HL-60 (cell line): ENCODE data around the gene DPYSL5.
"Not testable (repeated sequence)": the region's sequence is repeated elsewhere in the genome, so short reads cannot be mapped to it uniquely, and the experiment has no call there.

Source experiments
- DNase-seq, 2 experiments: peaks; one replicate each; pipeline ENCODE4 v3.0.0-alpha.2; 2010 to 2020; ENCODE audit warnings: low read depth in 1 of 2, low spot score in 1 of 2
- H3K27ac ChIP-seq: fragments of 250-450 bp; sonication (Bioruptor Pico); replicated peaks from 2 replicates; pipeline ENCODE4 v1.5.1; 2020; ENCODE audit warnings: mild to moderate bottlenecking, moderate library complexity
- H3K27me3 ChIP-seq: fragments of 250-450 bp; sonication (Bioruptor Pico); 2 replicates; pipeline ENCODE4 v1.5.1; 2021; ENCODE audit warnings: mild to moderate bottlenecking, moderate library complexity; ENCODE audit not compliant: insufficient read depth, poor library complexity, severe bottlenecking
- H3K4me3 ChIP-seq: replicated peaks from 2 replicates; pipeline ENCODE4 v1.5.1; 2011; ENCODE audit warnings: mild to moderate bottlenecking, control low read depth, low read length; ENCODE audit not compliant: insufficient read depth
- GABPA ChIP-seq: IDR thresholded peaks from 2 replicates; pipeline ENCODE4 v1.6.1; 2012; ENCODE audit warnings: low read depth
- POLR2AphosphoS5 ChIP-seq: IDR thresholded peaks from 2 replicates; pipeline ENCODE4 v1.6.1; 2012; ENCODE audit warnings: low read depth
- REST ChIP-seq: IDR thresholded peaks from 2 replicates; pipeline ENCODE4 v1.6.1; 2012; ENCODE audit warnings: low read depth; ENCODE audit not compliant: insufficient replicate concordance
- SPI1 ChIP-seq: IDR thresholded peaks from 2 replicates; pipeline ENCODE4 v1.6.1; 2012; ENCODE audit warnings: low read depth, mild to moderate bottlenecking, borderline replicate concordance
- TF ChIP-seq, protein P1 (sequence below): IDR thresholded peaks from one replicate; pipeline ENCODE4 v1.5.1; 2011; ENCODE audit warnings: low read length, control low read depth, inconsistent platforms; ENCODE audit not compliant: insufficient read depth

Gene DPYSL5

DNA sequence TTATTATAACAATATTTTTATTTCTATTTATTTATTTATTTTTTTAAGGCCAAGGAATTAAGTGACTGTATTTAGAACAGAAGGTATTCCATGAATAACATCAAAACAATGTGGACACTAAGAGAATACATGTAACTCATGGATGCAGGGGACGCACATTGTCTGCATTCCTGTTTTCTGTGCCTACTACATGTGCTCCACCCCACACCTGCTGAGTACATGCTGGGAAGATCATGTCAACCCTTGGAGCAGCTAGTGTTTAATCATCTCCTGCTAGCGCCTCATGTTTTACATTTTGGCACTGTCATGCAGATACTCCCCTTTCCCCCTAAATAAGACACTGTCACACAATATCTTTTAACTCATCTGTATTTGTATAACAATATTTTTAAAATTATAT is 29.3 kb downstream of the DPYSL5 start:
- H3K27ac ChIP-seq, result no peak overlapping the region
- no peaks in the 10 kb centered on the region for H3K27me3 ChIP-seq
- H3K4me3 ChIP-seq, result no peak overlapping the region
- TF ChIP-seq POLR2AphosphoS5 (no peak), GABPA (no peak), SPI1 (no peak), REST (no peak)
- TF ChIP-seq, protein P1, sequence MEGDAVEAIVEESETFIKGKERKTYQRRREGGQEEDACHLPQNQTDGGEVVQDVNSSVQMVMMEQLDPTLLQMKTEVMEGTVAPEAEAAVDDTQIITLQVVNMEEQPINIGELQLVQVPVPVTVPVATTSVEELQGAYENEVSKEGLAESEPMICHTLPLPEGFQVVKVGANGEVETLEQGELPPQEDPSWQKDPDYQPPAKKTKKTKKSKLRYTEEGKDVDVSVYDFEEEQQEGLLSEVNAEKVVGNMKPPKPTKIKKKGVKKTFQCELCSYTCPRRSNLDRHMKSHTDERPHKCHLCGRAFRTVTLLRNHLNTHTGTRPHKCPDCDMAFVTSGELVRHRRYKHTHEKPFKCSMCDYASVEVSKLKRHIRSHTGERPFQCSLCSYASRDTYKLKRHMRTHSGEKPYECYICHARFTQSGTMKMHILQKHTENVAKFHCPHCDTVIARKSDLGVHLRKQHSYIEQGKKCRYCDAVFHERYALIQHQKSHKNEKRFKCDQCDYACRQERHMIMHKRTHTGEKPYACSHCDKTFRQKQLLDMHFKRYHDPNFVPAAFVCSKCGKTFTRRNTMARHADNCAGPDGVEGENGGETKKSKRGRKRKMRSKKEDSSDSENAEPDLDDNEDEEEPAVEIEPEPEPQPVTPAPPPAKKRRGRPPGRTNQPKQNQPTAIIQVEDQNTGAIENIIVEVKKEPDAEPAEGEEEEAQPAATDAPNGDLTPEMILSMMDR, result no peak
- DNase-seq, result no peak

GRCh38 chr2:26880161-26880560 is 32.2 kb downstream of the DPYSL5 start:
- H3K4me3 ChIP-seq, result no peak overlapping the region
- H3K27me3 ChIP-seq, result no peaks in the 10 kb centered on the region
- H3K27ac ChIP-seq, result no peak overlapping the region
- TF ChIP-seq POLR2AphosphoS5 (no peak), SPI1 (no peak), REST (no peak), GABPA (no peak)
- TF ChIP-seq, protein P1, result no peak
- no peak for DNase-seq

GRCh38 chr2:26880910-26881435 is 33.0 kb downstream of the DPYSL5 start:
- no peak for TF ChIP-seq SPI1
- TF ChIP-seq GABPA, result no peak
- TF ChIP-seq, protein P1, result no peak
- no peak for TF ChIP-seq REST
- TF ChIP-seq POLR2AphosphoS5, result no peak
- Histone ChIP-seq H3K27me3 (no peaks in the 10 kb centered on the region), H3K4me3 (no peak overlapping the region), H3K27ac (no peak overlapping the region)
- DNase-seq, result no peak

- H3K27me3 ChIP-seq, H3K27ac ChIP-seq, H3K4me3 ChIP-seq, DNase-seq: not testable (repeated sequence)
Observed at GRCh38 chr2:26882220-26882619, 34.3 kb downstream of the DPYSL5 start.
